Endothelial cell of umbilical vein (primary cell): Measurements from ENCODE around the gene USP4. TPM values are rescaled to one million over a fixed set of nuclear protein-coding genes. Genes with fewer than 3 reads are reported as not detected.

Experiments used
- BruUV-seq: library from RNA; stranded (reverse); fragments of 400-500 nt; replicated peaks from 2 replicates; lab custom pipeline; 2021; lab: Mats Ljungman, UMichigan
- CTCF ChIA-PET: fragments of 300-600, 350-600 bp; sonication (Branson Sonifier 250); formaldehyde crosslinking; loops from one replicate; lab custom pipeline; 2021; ENCODE audit warnings: antibody characterized with exemption, inconsistent platforms; lab: Charles Lee
- POLR2A ChIA-PET: fragments of 300-600, 350-600 bp; sonication (Branson Sonifier 250); formaldehyde crosslinking; loops from one replicate; lab custom pipeline; 2021; ENCODE audit warnings: antibody characterized with exemption, inconsistent platforms; lab: Charles Lee
- DNase-seq: peaks from one replicate; pipeline ENCODE4 v3.0.0-alpha.2; 2011; ENCODE audit warnings: low read depth, low spot score
- FAIRE-seq: peaks from 2 replicates; lab custom pipeline; 2011; peaks lifted over from hg19 to GRCh38; lab: Jason Lieb, UNC
- H2AFZ ChIP-seq: 2 replicates; pipeline ENCODE4 v1.6.0; 2012; ENCODE audit warnings: low read depth, low read length, control low read depth, inconsistent platforms
- H3K27ac ChIP-seq: 2 replicates; pipeline ENCODE4 v1.5.1; 2011; ENCODE audit warnings: low read depth, mild to moderate bottlenecking, control low read depth, low read length, moderate library complexity; ENCODE audit not compliant: insufficient read depth
- H3K27me3 ChIP-seq, 2 experiments: 2 replicates each; pipeline versions ENCODE4 v1.6.0 to v1.6.1; 2011; ENCODE audit warnings: low read length in 2 of 2, mixed read lengths in 1 of 2; ENCODE audit not compliant: control insufficient read depth in 2 of 2, insufficient read depth in 2 of 2
- H3K36me3 ChIP-seq, 2 experiments: 2 replicates in 1 of 2; 3 replicates in 1 of 2; pipeline ENCODE4 v1.5.1; 2011; ENCODE audit warnings: low read length in 2 of 2, mild to moderate bottlenecking in 1 of 2, moderate library complexity in 1 of 2; ENCODE audit not compliant: control insufficient read depth in 2 of 2, insufficient read depth in 2 of 2; ENCODE audit errors: extremely low read depth in 1 of 2
- H3K4me1 ChIP-seq: 3 replicates; pipeline ENCODE4 v1.5.1; 2011; ENCODE audit warnings: mild to moderate bottlenecking, low read length; ENCODE audit not compliant: control insufficient read depth, insufficient read depth; ENCODE audit errors: extremely low read depth
- H3K4me2 ChIP-seq: 2 replicates; pipeline ENCODE4 v1.6.1; 2011; ENCODE audit warnings: low read length, control low read depth, mixed read lengths; ENCODE audit not compliant: insufficient read depth
- H3K4me3 ChIP-seq, 3 experiments: fragments of 200-600 bp in 1 of 3; sonication (generic), shearing (Covaris generic) in 1 of 3; replicated peaks in 1 of 3; 2 replicates each; pipeline ENCODE4 v1.5.1; 2011 to 2016; ENCODE audit warnings: control low read depth in 3 of 3, low read length in 3 of 3, mild to moderate bottlenecking in 2 of 3, inconsistent platforms in 1 of 3, low read depth in 1 of 3, moderate library complexity in 1 of 3; ENCODE audit not compliant: insufficient read depth in 1 of 3
- H3K79me2 ChIP-seq: 2 replicates; pipeline ENCODE4 v1.6.0; 2012; ENCODE audit warnings: low read length, inconsistent platforms; ENCODE audit not compliant: control insufficient read depth, insufficient read depth
- H3K9ac ChIP-seq: replicated peaks from 2 replicates; pipeline ENCODE3; 2011; ENCODE audit warnings: low read length, control low read depth; ENCODE audit not compliant: insufficient read depth; ENCODE audit errors: extremely low read depth
- H3K9me1 ChIP-seq: replicated peaks from 3 replicates; pipeline ENCODE4 v1.6.0; 2011; ENCODE audit warnings: mild to moderate bottlenecking, low read length; ENCODE audit not compliant: control insufficient read depth, insufficient read depth; ENCODE audit errors: extremely low read depth
- H3K9me3 ChIP-seq: replicated peaks from 2 replicates; pipeline ENCODE4 v1.5.1; 2012; ENCODE audit warnings: low read length, inconsistent platforms; ENCODE audit not compliant: control insufficient read depth, insufficient read depth
- H4K20me1 ChIP-seq: replicated peaks from 2 replicates; pipeline ENCODE3; 2011; ENCODE audit warnings: mild to moderate bottlenecking, low read length; ENCODE audit not compliant: control insufficient read depth, insufficient read depth; ENCODE audit errors: extremely low read depth
- CTCF ChIP-seq, 2 donors: IDR thresholded peaks; 1 replicate in 1 of 2; 2 replicates in 1 of 2; pipeline ENCODE4 v1.5.1; 2011; ENCODE audit warnings: low read length in 2 of 2, mild to moderate bottlenecking in 2 of 2, moderate library complexity in 2 of 2, control low read depth in 1 of 2, inconsistent platforms in 1 of 2, low read depth in 1 of 2; ENCODE audit not compliant: insufficient read depth in 1 of 2; ENCODE audit errors: extremely low read depth in 1 of 2
- EZH2 ChIP-seq: IDR thresholded peaks from 2 replicates; pipeline ENCODE4 v1.6.1; 2012; ENCODE audit warnings: borderline replicate concordance, low read depth, mild to moderate bottlenecking, moderate library complexity, low read length, inconsistent platforms; ENCODE audit not compliant: severe bottlenecking
- FOS ChIP-seq: IDR thresholded peaks from 2 replicates; pipeline ENCODE4 v1.6.1; 2011; ENCODE audit warnings: mild to moderate bottlenecking, low read length, moderate library complexity, borderline replicate concordance; ENCODE audit not compliant: insufficient read depth
- GATA2 ChIP-seq: IDR thresholded peaks from 2 replicates; pipeline ENCODE4 v1.7.0; 2011; ENCODE audit warnings: low read depth, mild to moderate bottlenecking, moderate library complexity, mixed read lengths, low read length; ENCODE audit not compliant: insufficient read length, insufficient read depth
- JUN ChIP-seq: IDR thresholded peaks from 2 replicates; pipeline ENCODE4 v1.6.1; 2011; ENCODE audit warnings: borderline replicate concordance, low read depth; ENCODE audit not compliant: insufficient read length, insufficient read depth
- MAX ChIP-seq: IDR thresholded peaks from 2 replicates; pipeline ENCODE4 v1.6.1; 2011; ENCODE audit not compliant: insufficient read depth, insufficient read length
- MYC ChIP-seq: IDR thresholded peaks from one replicate; pipeline ENCODE4 v1.6.1; 2011; ENCODE audit warnings: mild to moderate bottlenecking, low read depth, low read length
- POLR2A ChIP-seq: IDR thresholded peaks from 2 replicates; pipeline ENCODE4 v1.6.1; 2012; ENCODE audit warnings: low read depth, mild to moderate bottlenecking, control low read depth, low read length
- POLR2AphosphoS5 ChIP-seq: IDR thresholded peaks from 2 replicates; pipeline ENCODE4 v1.6.1; 2012; ENCODE audit warnings: low read depth, mild to moderate bottlenecking, control low read depth, low read length, moderate library complexity; ENCODE audit not compliant: insufficient read depth
- dilution Hi-C: fragments of 300-500 bp; cut with MboI; formaldehyde crosslinking; loops from one replicate; pipeline ENCODE4 v1.15.0; 2019; ENCODE audit warnings: low sequenced_read_pairs; ENCODE audit not compliant: extremely low pct_ligation_motif_present
- intact Hi-C: fragments of 100-400 bp; cut with micrococcal nuclease; formaldehyde crosslinking; loops from one replicate; pipeline ENCODE4 v1.10.0; 2022
- polyA plus RNA-seq, 4 experiments: library from polyadenylated mRNA; depleted of rRNA in 3 of 4; stranded (reverse) in 3 of 4; unstranded in 1 of 4; fragments of >200 nt; gene quantifications; 2 replicates each; pipeline versions ENCODE4 v1.2.1 to v1.2.3, GENCODE V29; 2011 to 2012; ENCODE audit warnings: missing spikeins in 1 of 4
- total RNA-seq: library from RNA; stranded (reverse); gene quantifications from 2 replicates; pipeline ENCODE4 v1.2.3, GENCODE V29; 2021

USP4 gene
- total and polyA plus RNA-seq, 2 donors (not counting 3 experiments of a cell fraction or from before 2014, with no cell fraction given), result 39.1 to 61.3 TPM

DNA sequence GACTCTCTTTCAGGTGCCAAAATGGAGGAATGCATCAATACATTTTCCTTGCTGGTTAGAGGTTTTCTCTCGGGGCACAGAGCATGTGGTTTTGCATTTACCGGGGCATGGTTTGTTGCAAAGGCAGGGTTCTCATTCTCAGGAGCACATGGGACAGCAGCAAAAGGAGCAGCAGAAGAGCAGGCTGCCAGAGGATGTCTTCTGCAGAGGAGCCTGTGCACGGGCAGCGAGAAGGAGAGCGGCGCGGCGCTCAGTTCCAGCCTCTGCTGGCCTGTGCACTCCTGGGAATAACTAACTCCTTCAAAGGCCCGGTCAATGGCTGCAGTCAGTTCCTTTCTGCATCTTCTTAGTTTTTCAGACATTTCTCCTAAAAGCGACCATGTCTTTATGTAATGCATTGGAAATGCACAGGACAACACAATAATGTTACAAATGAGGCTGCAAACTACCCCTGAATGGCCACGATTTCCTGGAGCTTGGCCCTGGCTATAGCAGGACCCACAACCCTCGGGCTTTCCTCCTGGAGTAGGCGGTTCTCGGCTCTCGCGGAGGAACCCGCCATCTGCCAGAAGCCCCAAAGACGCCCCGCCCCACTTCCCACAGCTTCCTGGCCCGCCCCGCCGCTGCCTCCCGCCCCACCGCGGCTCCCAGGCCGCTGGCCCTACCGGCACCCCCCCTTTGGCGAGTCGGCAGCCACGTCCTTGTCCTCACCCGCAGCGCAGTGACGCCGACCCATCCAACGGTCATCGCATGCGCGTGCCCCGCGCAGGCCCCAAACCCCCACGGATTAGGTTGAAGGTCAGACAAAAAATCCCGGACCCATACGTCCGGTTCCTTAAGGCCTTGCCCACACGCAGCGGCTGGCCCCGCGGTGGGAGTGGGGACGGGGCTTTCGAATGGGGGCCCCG lies 63.1 kb downstream of the USP4 start, which contains the start of gene C3orf62:
Gene C3orf62 (minus strand): TSS at position 758 of the 908 bp plus-strand sequence. CDS start 360 bp downstream, at position 398.
- dilution Hi-C loops, result no loop called here
- FAIRE-seq, result peak; percentile 81
- peak; percentile 87 for DNase-seq
- peak within 1 kb of the TSS; percentile 64 for H3K9ac ChIP-seq
- TF ChIP-seq GATA2 (no peak), MAX (no peak), CTCF (IDR thresholded peaks at IDR 0.05; ENCODE audit: extremely low read depth in 1 of 2, insufficient read depth in 1 of 2, low read depth in 1 of 2, low read length in 2 of 2) (no peak), EZH2 (no peak), POLR2AphosphoS5 (peak; percentile 79), JUN (no peak), FOS (no peak), MYC (no peak), POLR2A (peak; percentile 77)
- peak within 1 kb of the TSS; percentile 88 for H3K27ac ChIP-seq
- CTCF ChIA-PET, result interaction anchor here (0.7 to 3.2 kb wide), 3 partner anchors 106 to 172 kb away, joined by 3 to 44 read pairs (median 5); partner anchors contain the start of genes KLHDC8B and LAMB2
- POLR2A ChIA-PET, result interaction anchor here (1.0 kb wide), 1 partner anchor 225 kb away, joined by 3 read pairs; no protein-coding TSS in a partner anchor
- no TSS peak for BruUV-seq
- H3K4me2 ChIP-seq, result peak within 1 kb of the TSS; percentile 97
- no peaks in the 10 kb centered on the region for H3K27me3 ChIP-seq
- H3K9me1 ChIP-seq, result no peaks in the 10 kb centered on the region
- peaks cover 3 to 6% of the 10 kb centered on the region in 2 experiments for H3K36me3 ChIP-seq
- H3K79me2 ChIP-seq, result no peaks in the 10 kb centered on the region
- peak within 1 kb of the TSS; percentile 41 to 65 (median 53) for H3K4me3 ChIP-seq
- no peaks in the 10 kb centered on the region for H4K20me1 ChIP-seq
- H3K9me3 ChIP-seq, result no peaks in the 10 kb centered on the region
- H2AFZ ChIP-seq, result peak within 1 kb of the TSS; percentile 93
- H3K4me1 ChIP-seq, result peaks cover 18% of the 10 kb centered on the region
- intact Hi-C loops, result loop anchor here (1.0 to 2.0 kb wide), 2 partner anchors 105 to 182 kb away; partner anchors contain the start of genes KLHDC8B and QRICH1
